H54 (cell line): ENCODE data around the gene SMIM24.
"Not testable (repeated sequence)": the region's sequence is repeated elsewhere in the genome, so short reads cannot be mapped to it uniquely, and the experiment has no call there.

ENCODE experiments used
- DNase-seq: peaks from one replicate; pipeline ENCODE4 v3.0.0; 2011; ENCODE audit warnings: low spot score, mixed read lengths; ENCODE audit not compliant: insufficient read length
- FAIRE-seq: peaks from 3 replicates; lab custom pipeline; 2011; peaks lifted over from hg19 to GRCh38; lab: Jason Lieb, UNC
- POLR2A ChIP-seq: IDR thresholded peaks from 2 replicates; pipeline ENCODE4 v1.6.1; 2011; ENCODE audit warnings: low read depth, mild to moderate bottlenecking, low read length

The SMIM24 gene

GRCh38 chr19:3480383-3481091 is at the start of gene SMIM24:
SMIM24 (minus strand) TSS chr19:3480525; CDS start chr19:3480463, 62 bp downstream.
- TF ChIP-seq POLR2A: no peak
- no peak for FAIRE-seq

DNA sequence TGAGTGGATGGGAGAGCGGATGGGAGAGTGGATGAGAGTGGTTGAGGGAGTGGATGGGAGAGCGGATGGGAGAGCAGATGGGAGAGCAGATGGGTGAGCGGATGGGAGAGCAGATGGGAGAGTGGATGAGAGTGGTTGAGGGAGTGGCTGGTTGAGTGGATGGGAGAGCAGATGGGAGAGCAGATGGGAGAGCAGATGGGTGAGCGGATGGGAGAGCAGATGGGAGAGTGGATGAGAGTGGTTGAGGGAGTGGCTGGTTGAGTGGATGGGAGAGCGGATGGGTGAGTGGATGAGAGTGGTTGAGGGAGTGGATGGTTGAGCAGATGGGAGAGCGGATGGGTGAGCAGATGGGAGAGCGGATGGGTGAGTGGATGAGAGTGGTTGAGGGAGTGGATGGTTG is 49.0 kb upstream of the SMIM24 start:
- FAIRE-seq, DNase-seq: not testable (repeated sequence)

More at GRCh38 chr19:3480383-3481091, at the start of gene SMIM24:
- no peak for DNase-seq

- DNase-seq (no peak), FAIRE-seq (no peak)
- no peak for TF ChIP-seq POLR2A
Observed at GRCh38 chr19:3528539-3529211, 48.4 kb upstream of the SMIM24 start.

DNA sequence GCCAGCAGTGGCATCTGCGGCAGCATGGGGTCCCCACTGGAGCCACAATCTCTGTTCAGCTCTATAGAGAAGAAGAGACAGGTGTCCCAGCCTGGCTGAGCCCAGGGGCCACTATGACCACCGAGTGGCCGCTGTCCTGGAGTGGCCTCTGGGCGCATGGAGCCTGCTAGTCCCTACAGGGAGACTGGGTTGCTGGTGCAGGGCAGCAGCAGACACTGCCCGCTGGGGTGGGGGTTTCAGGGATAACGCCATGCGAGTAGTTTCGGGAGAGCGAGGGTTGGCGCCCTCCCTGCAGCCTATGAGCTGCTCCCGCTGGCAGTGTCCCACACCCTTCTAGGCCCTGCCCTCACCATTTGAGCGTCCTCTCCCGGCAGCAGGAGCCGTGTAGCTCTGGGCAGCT is 47.8 kb upstream of the SMIM24 start:
- no peak for FAIRE-seq

DNA sequence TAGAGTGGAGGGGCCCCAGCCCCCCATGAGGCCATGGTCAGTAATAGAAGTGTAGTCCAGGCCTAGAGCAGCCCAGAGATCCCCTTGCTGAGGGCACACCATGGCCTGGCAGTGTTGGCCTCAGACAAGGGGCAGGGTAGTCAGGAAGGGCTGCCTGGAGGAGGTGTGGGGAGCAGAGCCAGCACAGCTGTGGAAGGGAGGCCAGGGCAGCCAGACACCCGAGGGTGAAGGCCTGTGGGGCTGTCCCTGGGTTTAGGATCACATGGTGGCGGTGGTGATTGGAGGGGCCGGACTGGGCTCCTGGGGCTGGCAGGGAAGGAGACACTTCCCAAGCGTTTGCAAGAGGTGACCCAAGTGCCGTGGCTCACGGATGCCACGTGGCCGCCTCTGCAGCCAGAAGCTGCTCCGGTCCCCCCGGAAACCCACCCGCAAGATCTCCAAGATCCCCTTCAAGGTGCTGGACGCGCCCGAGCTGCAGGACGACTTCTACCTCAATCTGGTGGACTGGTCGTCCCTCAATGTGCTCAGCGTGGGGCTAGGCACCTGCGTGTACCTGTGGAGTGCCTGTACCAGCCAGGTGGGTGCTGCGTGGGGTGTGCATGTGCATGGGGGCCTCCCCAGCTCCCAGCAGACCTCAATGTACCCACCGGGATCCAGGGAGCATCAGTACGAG is 47.0 kb upstream of the SMIM24 start:
- no peak for DNase-seq
- TF ChIP-seq POLR2A: no peak
- no peak for FAIRE-seq

More for the DNA sequence above, 47.8 kb upstream of the SMIM24 start:
- DNase-seq: no peak
- no peak for TF ChIP-seq POLR2A

DNA sequence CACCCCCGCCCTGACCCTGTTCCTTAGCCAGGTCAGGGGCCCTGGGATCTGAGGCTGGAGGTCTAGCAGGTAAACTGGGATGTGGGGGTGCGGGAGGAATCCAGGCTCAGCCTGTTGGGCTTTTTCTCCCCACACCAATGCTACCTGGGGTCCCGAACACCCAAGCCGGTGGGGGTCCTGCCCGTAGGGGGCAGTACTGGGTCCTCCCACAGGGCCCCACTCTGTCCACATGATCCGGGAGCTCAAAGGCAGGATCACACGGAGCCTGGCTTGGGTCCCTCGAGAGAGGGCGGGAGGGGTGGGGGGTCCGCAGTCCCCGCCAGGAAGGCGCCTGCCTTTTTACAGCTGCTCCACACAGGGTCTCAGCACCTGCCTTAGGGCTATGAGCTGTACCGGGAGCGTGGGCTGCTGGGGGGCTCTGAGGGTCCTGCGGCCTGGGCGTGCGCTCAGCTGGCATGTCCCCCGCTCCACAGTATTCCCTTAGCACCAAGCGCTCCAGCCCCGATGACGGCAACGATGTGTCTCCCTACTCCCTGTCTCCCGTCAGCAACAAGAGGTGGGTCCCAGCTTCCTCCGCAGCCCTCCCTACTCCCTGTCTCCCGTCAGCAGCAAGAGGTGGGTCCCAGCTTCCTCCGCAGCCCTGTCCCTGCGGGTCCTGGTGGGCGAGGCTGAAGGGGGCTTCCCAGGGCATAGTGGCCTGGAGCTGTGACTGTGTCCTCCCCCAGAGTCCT is 46.3 kb upstream of the SMIM24 start:
- DNase-seq: no peak
- FAIRE-seq: no peak
- no peak for TF ChIP-seq POLR2A

DNA sequence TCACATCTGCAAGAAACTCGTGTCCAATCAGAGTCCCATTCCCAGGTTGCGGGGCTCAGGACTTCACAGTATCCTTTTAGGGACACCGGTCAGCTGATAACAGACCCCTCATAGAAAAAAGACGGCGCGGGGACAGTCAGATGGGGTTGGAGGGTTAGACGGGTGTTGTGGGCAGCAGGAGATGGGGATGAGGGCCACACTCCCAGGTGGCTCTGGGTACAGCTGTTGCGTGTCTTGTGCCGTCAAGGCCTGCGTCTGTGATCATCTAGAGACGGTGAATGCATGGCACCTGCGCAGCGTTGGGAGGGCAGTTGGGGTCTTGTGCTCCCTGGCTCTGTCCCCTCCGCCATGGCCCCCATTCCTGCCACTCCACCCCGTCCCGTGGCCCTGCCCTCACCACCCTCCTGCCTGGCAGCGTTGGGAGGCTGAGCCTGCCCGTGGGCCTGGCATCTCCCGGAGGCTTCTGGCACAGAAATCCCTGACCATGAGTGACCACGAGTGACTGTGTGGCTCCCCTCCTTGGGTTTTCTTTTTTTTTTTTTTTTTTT is 44.7 kb upstream of the SMIM24 start:
- FAIRE-seq (no peak), DNase-seq (no peak)
- no peak for TF ChIP-seq POLR2A

DNA sequence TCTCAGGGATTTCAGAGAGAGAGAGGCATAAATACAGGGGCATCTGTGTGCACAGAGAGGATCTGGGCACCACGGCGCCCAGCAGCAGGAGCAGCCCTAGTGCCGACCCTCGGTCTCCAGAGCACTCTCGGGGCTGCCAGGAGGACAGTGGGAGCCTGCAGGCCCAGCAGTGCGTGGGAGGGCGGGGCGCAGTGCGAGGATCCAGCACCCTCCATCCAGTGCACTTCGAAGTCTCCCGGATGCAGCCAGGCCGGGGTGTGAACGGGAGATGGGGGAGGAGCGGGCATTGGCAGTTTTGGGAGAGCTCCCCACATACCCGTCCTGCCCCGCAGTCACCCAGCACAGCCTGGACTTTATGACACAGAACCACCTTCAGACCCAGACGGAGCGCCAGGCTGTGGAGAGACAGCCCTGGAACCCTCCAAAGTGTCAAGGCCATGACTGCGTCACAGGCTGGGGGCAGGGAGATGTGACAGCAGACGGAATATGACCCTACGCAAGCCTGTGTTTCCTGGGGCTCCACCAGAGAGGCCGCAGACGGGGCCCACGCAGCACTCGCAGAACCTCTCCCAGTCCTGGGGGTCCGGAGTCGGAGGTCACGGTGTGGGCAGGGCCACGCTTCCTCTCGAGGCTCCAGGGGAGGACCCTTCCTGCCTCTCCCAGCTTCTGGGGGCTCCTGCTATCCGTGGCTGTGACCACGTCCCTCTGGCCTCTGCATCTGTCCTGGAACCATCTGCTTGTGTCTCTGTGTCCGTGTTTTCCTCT is 43.9 kb upstream of the SMIM24 start:
- TF ChIP-seq POLR2A: no peak
- DNase-seq: no peak
- FAIRE-seq: no peak

GRCh38 chr19:3523361-3524077 is 43.2 kb upstream of the SMIM24 start:
- no peak for TF ChIP-seq POLR2A
- DNase-seq (no peak), FAIRE-seq (no peak)

- no peak for TF ChIP-seq POLR2A
- FAIRE-seq (no peak), DNase-seq (no peak)
Observed at GRCh38 chr19:3522421-3523360, 42.4 kb upstream of the SMIM24 start.

GRCh38 chr19:3521104-3521445 is 40.8 kb upstream of the SMIM24 start:
- no peak for FAIRE-seq
- no peak for TF ChIP-seq POLR2A

More at GRCh38 chr19:3521104-3521445, 40.8 kb upstream of the SMIM24 start:
- no peak for DNase-seq
